K562 (cell line): ENCODE results near the gene GRIPAP1. TPM values are rescaled to one million over a fixed set of nuclear protein-coding genes. Genes with fewer than 3 reads are reported as not detected.

Experiments used
- ATAC-seq: fragments of 200-7000 bp; cut with Tn5 transposase; 3 replicates; pipeline ENCODE4 v1.9.1; 2020; ENCODE audit warnings: moderate library complexity
- BruUV-seq: library from RNA; stranded (reverse); fragments of 400-500 nt; replicated peaks from 2 replicates; lab custom pipeline; 2021; lab: Mats Ljungman, UMichigan
- CTCF ChIA-PET: fragments of 300-600 bp; formaldehyde crosslinking; extraction: SDS; loops from one replicate; lab custom pipeline; 2021; ENCODE audit warnings: low intra/inter-chr PET ratio; lab: Yijun Ruan, JAX
- POLR2A ChIA-PET: fragments of 300-600, 350-650 bp; sonication (Branson Sonifier 250); formaldehyde crosslinking; extraction: SDS; loops from one replicate; lab custom pipeline; 2021; ENCODE audit warnings: antibody characterized with exemption, inconsistent platforms; lab: Yijun Ruan, JAX
- DNase-seq, 4 experiments: peaks; one replicate each; pipeline versions ENCODE4 v3.0.0 to v3.0.0-alpha.2; 2011 to 2018; ENCODE audit warnings: low spot score in 3 of 4, mixed read lengths in 3 of 4; ENCODE audit errors: extremely low read depth in 1 of 4
- FAIRE-seq: peaks from 2 replicates; lab custom pipeline; 2011; peaks lifted over from hg19 to GRCh38; lab: Jason Lieb, UNC
- H2AFZ ChIP-seq: 2 replicates; pipeline ENCODE4 v1.6.0; 2011; ENCODE audit warnings: low read depth, low read length, control low read depth, inconsistent platforms
- H3K27ac ChIP-seq: fragments of 200-600 bp; 3 replicates; pipeline ENCODE4 v1.8.0; 2011; ENCODE audit warnings: low read depth, mild to moderate bottlenecking, control low read depth, inconsistent platforms, low read length, moderate library complexity, mixed read lengths; ENCODE audit errors: extremely low read depth
- H3K27me3 ChIP-seq, 2 experiments: fragments of 300-600 bp in 1 of 2; 2 replicates in 1 of 2; 3 replicates in 1 of 2; pipeline versions ENCODE4 v1.6.0 to v1.8.0; 2011; ENCODE audit warnings: inconsistent platforms in 2 of 2, low read length in 2 of 2, mild to moderate bottlenecking in 1 of 2, mixed read lengths in 1 of 2, moderate library complexity in 1 of 2; ENCODE audit not compliant: control insufficient read depth in 2 of 2, insufficient read depth in 2 of 2
- H3K36me3 ChIP-seq: fragments of 300-600 bp; 3 replicates; pipeline ENCODE4 v1.8.0; 2011; ENCODE audit warnings: mild to moderate bottlenecking, low read length, inconsistent platforms; ENCODE audit not compliant: control insufficient read depth, insufficient read depth
- H3K4me1 ChIP-seq, 2 experiments: fragments of 200-600 bp in 1 of 2; replicated peaks in 1 of 2; 2 replicates in 1 of 2; 3 replicates in 1 of 2; pipeline versions ENCODE4 v1.5.1 to v1.8.0; 2011; ENCODE audit warnings: inconsistent platforms in 2 of 2, low read length in 2 of 2, mild to moderate bottlenecking in 1 of 2, mixed read lengths in 1 of 2, moderate library complexity in 1 of 2; ENCODE audit not compliant: control insufficient read depth in 2 of 2, insufficient read depth in 2 of 2
- H3K4me2 ChIP-seq: 2 replicates; pipeline ENCODE4 v1.6.1; 2011; ENCODE audit warnings: low read length, control low read depth, inconsistent platforms, mixed read lengths; ENCODE audit not compliant: insufficient read depth
- H3K4me3 ChIP-seq: fragments of 200-600 bp; sonication (generic), shearing (Covaris generic); 2 replicates; pipeline ENCODE4 v1.5.1; 2016; ENCODE audit warnings: control low read depth, inconsistent platforms
- H3K79me2 ChIP-seq: fragments of 200-600 bp; 3 replicates; pipeline ENCODE4 v1.8.0; 2011; ENCODE audit warnings: low read length, inconsistent platforms; ENCODE audit not compliant: control insufficient read depth, insufficient read depth
- H3K9ac ChIP-seq, 2 experiments: 2 replicates each; pipeline versions ENCODE4 v1.6.0 to v1.6.1; 2011; ENCODE audit warnings: low read depth in 2 of 2, low read length in 2 of 2, control low read depth in 1 of 2, inconsistent platforms in 1 of 2, mild to moderate bottlenecking in 1 of 2, mixed read lengths in 1 of 2; ENCODE audit not compliant: insufficient read depth in 1 of 2
- H3K9me1 ChIP-seq: one replicate; pipeline ENCODE4 v1.6.0; 2011; ENCODE audit warnings: inconsistent platforms, mild to moderate bottlenecking, low read length, moderate library complexity; ENCODE audit not compliant: control insufficient read depth, insufficient read depth
- H3K9me3 ChIP-seq: replicated peaks from 2 replicates; pipeline ENCODE4 v1.5.1; 2011; ENCODE audit warnings: low read depth, low read length, inconsistent platforms; ENCODE audit not compliant: control insufficient read depth, insufficient read depth
- H4K20me1 ChIP-seq: replicated peaks from 2 replicates; pipeline ENCODE4 v1.6.1; 2011; ENCODE audit warnings: low read length, inconsistent platforms, mixed read lengths; ENCODE audit not compliant: control insufficient read depth, insufficient read depth
- ATF7 ChIP-seq: fragments of 450-650 bp; IDR thresholded peaks from 2 replicates; pipeline ENCODE4 v1.7.1; 2014; ENCODE audit warnings: mild to moderate bottlenecking, moderate library complexity
- BRD4 ChIP-seq: fragments of 200-600 bp; sonication (generic); IDR thresholded peaks from 2 replicates; pipeline ENCODE4 v1.6.1; 2017; ENCODE audit warnings: inconsistent platforms
- CREB5 ChIP-seq: fragments of 250-450 bp; sonication (Bioruptor Pico); IDR thresholded peaks from 2 replicates; pipeline ENCODE4 v1.5.0; 2020; ENCODE audit warnings: mild to moderate bottlenecking
- HNRNPH1 ChIP-seq: fragments of 200-400 bp; formaldehyde crosslinking; optimal IDR thresholded peaks from 2 replicates; pipeline ENCODE3; 2017; ENCODE audit warnings: low read depth, mild to moderate bottlenecking, low read length, moderate library complexity
- MCM3 ChIP-seq: fragments of 450-650 bp; IDR thresholded peaks from 2 replicates; pipeline ENCODE4 v1.6.1; 2016
- MEIS2 ChIP-seq: fragments of 450-650 bp; IDR thresholded peaks from 2 replicates; pipeline ENCODE4 v1.6.1; 2014; ENCODE audit warnings: mild to moderate bottlenecking; ENCODE audit not compliant: partially characterized antibody
- TBP ChIP-seq: optimal IDR thresholded peaks from 2 replicates; pipeline ENCODE3; 2011; ENCODE audit warnings: low read depth, low read length, improper control_type of control experiment
- TEAD1 ChIP-seq, 2 experiments: fragments of 450-650 bp in 1 of 2; sonication (generic) in 1 of 2; formaldehyde crosslinking; IDR thresholded peaks; 2 replicates each; pipeline versions ENCODE4 v1.4.0 to v1.8.0; 2020 to 2022; ENCODE audit warnings: mild to moderate bottlenecking in 2 of 2, missing genetic modification reagents in 1 of 2
- ZBTB49 ChIP-seq: sonication (generic); formaldehyde crosslinking; IDR thresholded peaks from 2 replicates; pipeline ENCODE4 v1.8.0; 2022; ENCODE audit warnings: missing genetic modification reagents, mild to moderate bottlenecking, borderline replicate concordance
- ZNF212 ChIP-seq: fragments of 450-650 bp; formaldehyde crosslinking; IDR thresholded peaks from 2 replicates; pipeline ENCODE4 v1.4.0; 2020; ENCODE audit warnings: mild to moderate bottlenecking
- WGBS: fragments of 100-300 bp; shearing (Covaris generic); methylation state at CpG from one replicate; pipeline ENCODE4 v1.1.6; 2016; ENCODE audit warnings: low coverage, mixed read lengths; ENCODE audit not compliant: insufficient coverage; ENCODE audit errors: missing lambda C conversion rate; 5-methylcytosine and 5-hydroxymethylcytosine counted together
- in situ Hi-C: fragments of 300-500 bp; cut with MboI; formaldehyde crosslinking; loops from 4 replicates; pipeline ENCODE4 v1.15.0; 2018; ENCODE audit warnings: inconsistent platforms, mixed read lengths
- intact Hi-C: fragments of 100-400 bp; cut with micrococcal nuclease; formaldehyde crosslinking; loops from 2 replicates; pipeline ENCODE4 v1.14.2; 2022
- polyA plus RNA-seq, 8 experiments: library from polyadenylated mRNA; depleted of rRNA in 4 of 8; stranded (reverse) in 5 of 8; unstranded in 3 of 8; fragments of >200 nt; fragmentation: Nextera tagmentation in 2 of 8; fragmentation: Illumina TruSeq in 1 of 8; extraction: Ambion mirVana in 2 of 8; extraction: Trizol in 1 of 8; gene quantifications; 2 replicates each; pipeline versions ENCODE4 v1.2.1 to v1.2.3, GENCODE V29; 2011 to 2014; ENCODE audit warnings: inconsistent platforms in 1 of 8, missing spikeins in 1 of 8
- total RNA-seq, 7 experiments: library from RNA; depleted of rRNA in 6 of 7; stranded (reverse); fragments of >200 nt in 6 of 7; fragmentation: Illumina TruSeq in 2 of 7; extraction: Trizol in 2 of 7; gene quantifications; 2 replicates each; pipeline versions ENCODE4 v1.2.1 to v1.2.3, GENCODE V29; 2011 to 2021; ENCODE audit warnings: low replicate concordance in 1 of 7
- TF ChIP-seq, protein P1 (sequence below): sonication (generic); formaldehyde crosslinking; IDR thresholded peaks from 2 replicates; pipeline ENCODE4 v1.8.0; 2023; ENCODE audit warnings: missing genetic modification reagents, mild to moderate bottlenecking, borderline replicate concordance
- TF ChIP-seq, protein P2 (sequence below): sonication (generic); formaldehyde crosslinking; IDR thresholded peaks from 2 replicates; pipeline ENCODE4 v1.8.0; 2022; ENCODE audit warnings: missing genetic modification reagents, mild to moderate bottlenecking, borderline replicate concordance

GRIPAP1 gene
- total and polyA plus RNA-seq, 9 of the 15 experiments (the other 6 are each of a cell fraction or from before 2014, with no cell fraction given) = 4.1 to 41.6 (median 24.0) TPM

DNA sequence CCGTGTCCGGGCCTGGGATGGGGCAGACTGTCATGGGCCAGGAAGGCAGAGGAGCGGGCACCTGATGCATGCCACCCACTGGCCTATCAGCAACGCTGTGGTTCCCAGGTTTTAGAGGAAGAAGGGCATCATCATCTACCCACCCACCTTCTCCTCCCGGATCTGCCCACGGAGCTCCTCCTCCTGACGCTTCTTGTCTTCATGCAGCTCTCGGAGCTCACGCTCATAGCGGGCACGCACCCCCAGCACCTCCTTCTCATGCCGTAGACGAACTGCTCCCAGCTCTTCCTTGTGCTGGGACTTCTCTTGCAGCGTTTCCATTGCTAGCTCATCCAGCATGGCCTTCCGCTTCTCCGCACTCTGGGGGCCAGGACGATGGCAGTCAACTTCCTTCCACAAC, 19.0 kb downstream of the GRIPAP1 start:
- no peak overlapping the region for H3K9ac ChIP-seq
- in situ Hi-C loops = no loop called here
- ATAC-seq (no peak), DNase-seq (no peak), FAIRE-seq (no peak)
- no peak overlapping the region for H3K4me3 ChIP-seq
- intact Hi-C loops = no loop called here
- WGBS = 100% methylated on average over 3 of the region's 17 CpGs
- no TSS peak for BruUV-seq
- H3K36me3 ChIP-seq = peaks cover 52% of the 10 kb centered on the region; the same call in 2 of the 3 replicates
- H3K9me1 ChIP-seq = no peaks in the 10 kb centered on the region
- H3K27me3 ChIP-seq = no peaks in the 10 kb centered on the region
- no peaks in the 10 kb centered on the region for H3K9me3 ChIP-seq
- H4K20me1 ChIP-seq = no peaks in the 10 kb centered on the region
- ChIA-PET CTCF (no interaction called here), POLR2A (interaction anchor here (1.6 kb wide), 1 partner anchor 11 kb away, joined by 4 read pairs; the partner anchor contains the start of gene KCND1)
- H3K79me2 ChIP-seq = no peaks in the 10 kb centered on the region
- H3K4me2 ChIP-seq = no peak overlapping the region
- no peak overlapping the region for H3K27ac ChIP-seq
- peaks cover 5 to 8% of the 10 kb centered on the region in 2 experiments; a peak in 3 of 5 replicates for H3K4me1 ChIP-seq
- no peak overlapping the region for H2AFZ ChIP-seq
- TF ChIP-seq CREB5 (no peak), ZNF212 (no peak), HNRNPH1 (no peak), TBP (no peak), TEAD1 (CRISPR knock-in tag; IDR thresholded peaks at IDR 0.05) (no peak), ZBTB49 (CRISPR knock-in tag) (no peak), ATF7 (no peak), BRD4 (no peak), MEIS2 (no peak), MCM3 (no peak)
- TF ChIP-seq, protein P1, sequence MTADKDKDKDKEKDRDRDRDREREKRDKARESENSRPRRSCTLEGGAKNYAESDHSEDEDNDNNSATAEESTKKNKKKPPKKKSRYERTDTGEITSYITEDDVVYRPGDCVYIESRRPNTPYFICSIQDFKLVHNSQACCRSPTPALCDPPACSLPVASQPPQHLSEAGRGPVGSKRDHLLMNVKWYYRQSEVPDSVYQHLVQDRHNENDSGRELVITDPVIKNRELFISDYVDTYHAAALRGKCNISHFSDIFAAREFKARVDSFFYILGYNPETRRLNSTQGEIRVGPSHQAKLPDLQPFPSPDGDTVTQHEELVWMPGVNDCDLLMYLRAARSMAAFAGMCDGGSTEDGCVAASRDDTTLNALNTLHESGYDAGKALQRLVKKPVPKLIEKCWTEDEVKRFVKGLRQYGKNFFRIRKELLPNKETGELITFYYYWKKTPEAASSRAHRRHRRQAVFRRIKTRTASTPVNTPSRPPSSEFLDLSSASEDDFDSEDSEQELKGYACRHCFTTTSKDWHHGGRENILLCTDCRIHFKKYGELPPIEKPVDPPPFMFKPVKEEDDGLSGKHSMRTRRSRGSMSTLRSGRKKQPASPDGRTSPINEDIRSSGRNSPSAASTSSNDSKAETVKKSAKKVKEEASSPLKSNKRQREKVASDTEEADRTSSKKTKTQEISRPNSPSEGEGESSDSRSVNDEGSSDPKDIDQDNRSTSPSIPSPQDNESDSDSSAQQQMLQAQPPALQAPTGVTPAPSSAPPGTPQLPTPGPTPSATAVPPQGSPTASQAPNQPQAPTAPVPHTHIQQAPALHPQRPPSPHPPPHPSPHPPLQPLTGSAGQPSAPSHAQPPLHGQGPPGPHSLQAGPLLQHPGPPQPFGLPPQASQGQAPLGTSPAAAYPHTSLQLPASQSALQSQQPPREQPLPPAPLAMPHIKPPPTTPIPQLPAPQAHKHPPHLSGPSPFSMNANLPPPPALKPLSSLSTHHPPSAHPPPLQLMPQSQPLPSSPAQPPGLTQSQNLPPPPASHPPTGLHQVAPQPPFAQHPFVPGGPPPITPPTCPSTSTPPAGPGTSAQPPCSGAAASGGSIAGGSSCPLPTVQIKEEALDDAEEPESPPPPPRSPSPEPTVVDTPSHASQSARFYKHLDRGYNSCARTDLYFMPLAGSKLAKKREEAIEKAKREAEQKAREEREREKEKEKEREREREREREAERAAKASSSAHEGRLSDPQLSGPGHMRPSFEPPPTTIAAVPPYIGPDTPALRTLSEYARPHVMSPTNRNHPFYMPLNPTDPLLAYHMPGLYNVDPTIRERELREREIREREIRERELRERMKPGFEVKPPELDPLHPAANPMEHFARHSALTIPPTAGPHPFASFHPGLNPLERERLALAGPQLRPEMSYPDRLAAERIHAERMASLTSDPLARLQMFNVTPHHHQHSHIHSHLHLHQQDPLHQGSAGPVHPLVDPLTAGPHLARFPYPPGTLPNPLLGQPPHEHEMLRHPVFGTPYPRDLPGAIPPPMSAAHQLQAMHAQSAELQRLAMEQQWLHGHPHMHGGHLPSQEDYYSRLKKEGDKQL (CRISPR knock-in tag) = no peak
- TF ChIP-seq, protein P2, sequence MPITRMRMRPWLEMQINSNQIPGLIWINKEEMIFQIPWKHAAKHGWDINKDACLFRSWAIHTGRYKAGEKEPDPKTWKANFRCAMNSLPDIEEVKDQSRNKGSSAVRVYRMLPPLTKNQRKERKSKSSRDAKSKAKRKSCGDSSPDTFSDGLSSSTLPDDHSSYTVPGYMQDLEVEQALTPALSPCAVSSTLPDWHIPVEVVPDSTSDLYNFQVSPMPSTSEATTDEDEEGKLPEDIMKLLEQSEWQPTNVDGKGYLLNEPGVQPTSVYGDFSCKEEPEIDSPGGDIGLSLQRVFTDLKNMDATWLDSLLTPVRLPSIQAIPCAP = no peak
